Ishikawa (cell line): Measurements from ENCODE around the gene ZNF654.

Experiments used
- CEBPB ChIP-seq: IDR thresholded peaks from 2 replicates; pipeline ENCODE4 v1.6.1; 2012
- CREB1 ChIP-seq: IDR thresholded peaks from 2 replicates; pipeline ENCODE4 v1.6.1; 2012; ENCODE audit warnings: low read depth
- EGR1 ChIP-seq: IDR thresholded peaks from 2 replicates; pipeline ENCODE4 v1.6.1; 2012
- EP300 ChIP-seq: IDR thresholded peaks from 2 replicates; pipeline ENCODE4 v1.6.1; 2012; ENCODE audit warnings: borderline replicate concordance
- MAX ChIP-seq: IDR thresholded peaks from 2 replicates; pipeline ENCODE4 v1.6.1; 2012
- RAD21 ChIP-seq: IDR thresholded peaks from 2 replicates; pipeline ENCODE4 v1.6.1; 2012; ENCODE audit warnings: low read depth
- TAF1 ChIP-seq: IDR thresholded peaks from 2 replicates; pipeline ENCODE4 v1.6.1; 2012; ENCODE audit warnings: low read depth, mild to moderate bottlenecking
- USF1 ChIP-seq: IDR thresholded peaks from 2 replicates; pipeline ENCODE4 v1.6.1; 2012
- YY1 ChIP-seq: IDR thresholded peaks from 2 replicates; pipeline ENCODE4 v1.6.1; 2012; ENCODE audit warnings: low read depth

- TF ChIP-seq MAX, result no peak
- TF ChIP-seq TAF1, result no peak
- no peak for TF ChIP-seq CEBPB
- TF ChIP-seq EGR1, result no peak
- TF ChIP-seq RAD21, result no peak
- no peak for TF ChIP-seq YY1
- no peak for TF ChIP-seq CREB1
- TF ChIP-seq USF1, result no peak
- TF ChIP-seq EP300, result no peak
These were observed 42.1 kb downstream of the ZNF654 start for GRCh38 chr3:88101142-88101541.
